Lower leg skin (tissue), 4 donors: ENCODE data around the gene MAP3K8. TPM values are rescaled to one million over a fixed set of nuclear protein-coding genes. Genes with fewer than 3 reads are reported as not detected.
"Not testable (repeated sequence)": the region's sequence is repeated elsewhere in the genome, so short reads cannot be mapped to it uniquely, and the experiment has no call there.

ENCODE experiments used
- DNase-seq, 2 donors: peaks; one replicate each; pipeline ENCODE4 v3.0.0-alpha.2; 2019; ENCODE audit warnings: low spot score in 2 of 2
- H3K4me3 ChIP-seq: fragments of 200-600 bp; sonication (generic); 2 replicates; pipeline ENCODE4 v1.5.1; 2017; ENCODE audit warnings: mild to moderate bottlenecking, low read depth; ENCODE audit not compliant: poor library complexity, severe bottlenecking
- POLR2A ChIP-seq, 2 donors: fragments of 450-650 bp; IDR thresholded peaks; one replicate each; pipeline ENCODE4 v1.6.1; 2016 to 2017; ENCODE audit warnings: antibody characterized with exemption in 2 of 2, mild to moderate bottlenecking in 1 of 2, moderate library complexity in 1 of 2
- WGBS, 2 donors: methylation state at CpG; one replicate each; pipeline ENCODE4 v1.1.5; 2018; 5-methylcytosine and 5-hydroxymethylcytosine counted together
- intact Hi-C: fragments of 100-400 bp; cut with DNase I; formaldehyde crosslinking; loops from one replicate; pipeline ENCODE4 v1.15.0; 2023; ENCODE audit warnings: low total_unique reads
- total RNA-seq, 4 donors: library from RNA; depleted of rRNA; stranded (reverse); fragments of >200 nt; gene quantifications; one replicate each; pipeline ENCODE4 v1.1.0, GENCODE V29; 2016
- TF ChIP-seq, protein P1 (sequence below), 3 donors: fragments of 450-650 bp; IDR thresholded peaks; one replicate each; pipeline ENCODE4 v1.5.1; 2016; ENCODE audit warnings: antibody characterized with exemption in 3 of 3, mild to moderate bottlenecking in 3 of 3, moderate library complexity in 2 of 3

Gene MAP3K8
- total RNA-seq, 4 donors from 2014 or later: 27.0 to 41.8 (median 35.5) TPM

DNA sequence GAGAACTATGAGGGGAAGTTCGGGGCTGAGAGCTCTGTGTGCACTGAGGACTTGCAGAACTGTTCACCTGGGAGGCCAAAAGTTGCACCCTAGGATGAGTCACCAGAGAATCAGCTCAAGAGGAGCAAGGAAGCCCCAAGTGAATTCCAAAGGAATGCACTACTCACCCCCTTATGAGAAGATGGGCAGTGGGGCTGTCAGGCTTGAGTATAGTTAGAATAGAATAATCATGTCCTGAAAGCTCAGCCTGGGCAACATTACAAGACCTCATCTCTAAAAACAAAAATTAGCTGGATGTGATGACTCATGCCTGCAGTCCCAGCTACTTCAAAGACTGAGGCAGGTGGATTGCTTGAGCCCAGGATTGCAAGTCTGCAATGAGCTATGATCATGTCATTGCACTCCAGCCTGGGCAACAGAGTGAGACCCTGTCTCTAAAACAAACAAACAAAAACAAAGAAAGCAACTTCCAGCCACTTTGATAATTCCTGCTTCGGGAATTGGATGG is 30.0 kb downstream of the MAP3K8 start:
- WGBS, 2 donors: 77 to 80% methylated on average over 2 of the region's 2 CpGs
- no peak for DNase-seq
- TF ChIP-seq, protein P1, sequence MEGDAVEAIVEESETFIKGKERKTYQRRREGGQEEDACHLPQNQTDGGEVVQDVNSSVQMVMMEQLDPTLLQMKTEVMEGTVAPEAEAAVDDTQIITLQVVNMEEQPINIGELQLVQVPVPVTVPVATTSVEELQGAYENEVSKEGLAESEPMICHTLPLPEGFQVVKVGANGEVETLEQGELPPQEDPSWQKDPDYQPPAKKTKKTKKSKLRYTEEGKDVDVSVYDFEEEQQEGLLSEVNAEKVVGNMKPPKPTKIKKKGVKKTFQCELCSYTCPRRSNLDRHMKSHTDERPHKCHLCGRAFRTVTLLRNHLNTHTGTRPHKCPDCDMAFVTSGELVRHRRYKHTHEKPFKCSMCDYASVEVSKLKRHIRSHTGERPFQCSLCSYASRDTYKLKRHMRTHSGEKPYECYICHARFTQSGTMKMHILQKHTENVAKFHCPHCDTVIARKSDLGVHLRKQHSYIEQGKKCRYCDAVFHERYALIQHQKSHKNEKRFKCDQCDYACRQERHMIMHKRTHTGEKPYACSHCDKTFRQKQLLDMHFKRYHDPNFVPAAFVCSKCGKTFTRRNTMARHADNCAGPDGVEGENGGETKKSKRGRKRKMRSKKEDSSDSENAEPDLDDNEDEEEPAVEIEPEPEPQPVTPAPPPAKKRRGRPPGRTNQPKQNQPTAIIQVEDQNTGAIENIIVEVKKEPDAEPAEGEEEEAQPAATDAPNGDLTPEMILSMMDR (IDR thresholded peaks at IDR 0.05): no peak
- no peak for TF ChIP-seq POLR2A (IDR thresholded peaks at IDR 0.05)
- no peak overlapping the region for H3K4me3 ChIP-seq
- intact Hi-C loops: no loop called here

DNA sequence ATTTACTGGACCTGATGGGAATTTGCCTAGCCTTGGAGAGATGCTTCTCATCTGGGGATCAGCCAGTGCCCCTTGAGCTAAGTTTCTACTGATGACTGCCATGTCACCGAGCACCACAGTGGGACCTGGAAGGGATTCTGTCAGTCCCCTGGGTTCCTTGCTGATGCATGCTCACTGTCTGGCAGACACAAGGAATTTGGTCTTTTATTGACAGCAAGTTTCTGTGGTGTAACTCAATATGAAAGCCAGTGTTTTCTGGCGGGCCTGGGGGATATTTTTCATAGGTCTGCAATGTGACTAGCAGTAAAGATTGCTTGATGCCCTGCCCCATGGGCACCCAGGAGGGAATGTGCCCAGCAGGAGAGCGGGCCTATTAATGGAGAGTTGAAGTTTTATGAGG is 30.7 kb downstream of the MAP3K8 start:
- peak in 1 of 2 donors; percentile 74 for DNase-seq

DNA sequence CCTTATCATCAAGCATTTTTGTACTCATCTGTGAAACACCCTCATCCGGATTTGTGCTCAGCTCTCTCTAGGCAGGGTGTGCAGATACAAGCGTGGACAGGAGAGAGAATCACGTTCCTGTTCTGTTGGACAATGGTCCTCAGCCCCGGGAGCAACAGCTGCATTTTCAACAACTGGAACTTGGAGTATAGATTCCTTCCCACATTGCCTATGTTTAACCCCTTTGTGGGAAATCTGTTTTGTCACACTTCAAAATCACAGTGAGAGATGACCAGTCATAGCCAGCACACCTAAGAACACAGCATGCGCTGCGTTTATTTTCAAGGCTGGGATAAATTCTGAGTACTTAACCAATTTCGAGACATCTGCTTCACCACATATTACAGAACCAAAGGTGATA is 32.5 kb downstream of the MAP3K8 start:
- TF ChIP-seq, protein P1 (IDR thresholded peaks at IDR 0.05): no peak
- TF ChIP-seq POLR2A (IDR thresholded peaks at IDR 0.05): no peak
- 77 to 82% methylated on average over 7 of the region's 7 CpGs for WGBS, 2 donors

More for the DNA sequence above, 30.7 kb downstream of the MAP3K8 start:
- no peak overlapping the region for H3K4me3 ChIP-seq
- intact Hi-C loops: no loop called here
- no peak for TF ChIP-seq POLR2A (IDR thresholded peaks at IDR 0.05)
- TF ChIP-seq, protein P1 (IDR thresholded peaks at IDR 0.05): no peak
- WGBS, 2 donors: 81 to 84% methylated on average over 3 of the region's 3 CpGs

DNA sequence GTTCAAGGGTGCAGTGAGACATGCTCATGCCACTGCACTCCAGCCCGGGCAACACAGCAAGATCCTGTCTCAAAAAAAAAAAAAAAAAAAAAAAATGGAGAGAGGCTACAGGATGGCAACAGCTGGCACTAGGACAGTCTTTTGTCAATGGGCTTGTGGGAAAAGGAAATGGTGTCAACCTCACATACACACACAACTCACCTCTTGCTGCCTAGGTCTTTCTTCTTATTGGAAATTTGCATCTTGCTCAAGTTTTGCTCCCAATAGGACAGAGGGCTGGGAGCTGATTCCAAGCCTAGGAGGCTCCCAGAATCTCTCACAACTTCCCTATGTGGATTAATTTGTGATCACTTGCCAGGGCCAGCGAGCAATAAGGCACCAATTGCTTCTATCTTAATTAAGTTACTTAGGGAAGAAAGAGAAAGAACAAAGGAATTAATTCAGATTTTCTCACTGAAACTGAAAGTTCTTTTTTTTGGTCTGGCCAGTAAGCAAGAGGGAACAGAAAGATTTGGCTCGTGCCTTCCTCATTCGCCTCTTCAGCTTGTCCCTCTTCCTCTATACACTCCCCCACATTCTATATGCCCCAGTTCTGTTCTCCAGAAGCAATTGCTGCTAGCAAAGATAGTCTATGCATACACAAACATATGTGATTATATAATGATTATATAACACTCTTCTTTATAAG is 33.8 kb downstream of the MAP3K8 start:
- no peak for DNase-seq
- TF ChIP-seq, protein P1 (IDR thresholded peaks at IDR 0.05): no peak
- no peak for TF ChIP-seq POLR2A (IDR thresholded peaks at IDR 0.05)
- no peak overlapping the region for H3K4me3 ChIP-seq
- WGBS, 2 donors: 62 to 63% methylated on average over 4 of the region's 4 CpGs
- intact Hi-C loops: no loop called here

More for the DNA sequence above, 32.5 kb downstream of the MAP3K8 start:
- intact Hi-C loops: no loop called here
- H3K4me3 ChIP-seq: no peak overlapping the region
- DNase-seq: no peak

DNA sequence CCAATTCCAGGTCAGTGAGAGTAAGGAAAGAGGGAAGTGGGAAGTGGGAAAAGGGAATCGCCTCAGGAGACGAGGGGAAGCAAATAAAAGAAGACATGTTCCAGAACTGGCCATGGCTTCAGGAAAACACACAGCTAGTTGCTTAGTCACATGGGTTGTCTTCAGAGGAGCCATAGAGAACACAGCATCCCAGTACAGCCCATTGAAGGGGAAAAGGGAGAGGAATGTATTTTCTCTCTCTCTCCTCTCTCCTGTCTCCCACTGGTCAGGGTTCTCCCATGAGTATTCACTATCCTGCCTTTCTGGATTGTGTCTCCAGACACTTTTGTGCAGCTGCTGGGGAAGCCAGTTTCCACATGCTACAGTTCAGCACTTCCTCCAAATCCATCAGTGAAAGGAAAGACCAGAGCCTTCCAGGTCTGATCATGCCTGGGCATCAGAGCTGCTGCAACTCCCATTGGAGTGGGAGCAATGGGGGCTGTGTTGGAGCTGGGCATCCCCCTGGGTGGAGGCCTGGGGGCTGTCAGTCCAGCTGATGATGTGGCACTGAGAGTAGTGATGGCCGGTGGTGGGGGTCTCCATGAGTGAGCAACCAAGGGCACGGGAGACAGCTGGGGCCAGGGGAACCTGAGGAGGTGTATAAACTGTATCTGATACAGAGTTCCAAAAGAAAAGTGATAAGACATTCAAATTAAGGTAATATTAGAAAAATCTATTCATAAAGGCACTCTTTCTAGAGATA is 38.6 kb downstream of the MAP3K8 start:
- intact Hi-C loops: no loop called here
- DNase-seq: peak in 1 of 2 donors; percentile 63
- TF ChIP-seq, protein P1 (IDR thresholded peaks at IDR 0.05): no peak
- TF ChIP-seq POLR2A (IDR thresholded peaks at IDR 0.05): no peak
- WGBS, 2 donors: 82 to 87% methylated on average over 4 of the region's 4 CpGs
- H3K4me3 ChIP-seq: no peak overlapping the region

DNA sequence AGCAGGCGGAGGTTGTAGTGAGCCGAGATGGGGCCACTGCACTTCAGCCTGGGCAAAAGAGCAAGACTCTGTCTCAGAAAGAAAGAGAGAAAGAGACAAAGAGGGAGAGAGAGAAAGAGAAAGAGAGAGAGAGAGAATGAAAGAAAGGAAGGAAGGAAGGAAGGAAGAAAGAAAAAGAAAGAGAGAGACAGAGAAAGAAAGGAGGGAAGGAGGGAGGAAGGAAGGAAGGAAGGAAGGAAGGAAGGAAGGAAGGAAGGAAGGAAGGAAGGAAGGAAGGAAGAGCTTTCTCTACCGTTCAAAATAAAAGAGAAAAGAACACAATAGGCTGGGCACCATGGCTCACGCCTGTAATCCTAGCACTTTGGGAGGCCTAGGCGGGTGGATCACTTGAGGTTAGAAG is 41.5 kb downstream of the MAP3K8 start:
- 67 to 81% methylated on average over 5 of the region's 5 CpGs for WGBS, 2 donors
- intact Hi-C loops, DNase-seq, H3K4me3 ChIP-seq: not testable (repeated sequence)
